Measurements from ENCODE around the gene FAF1.

FAF1 gene

GRCh38 chr1:50681931-50682330 is 278.1 kb downstream of the FAF1 start:
- FAIRE-seq: no peak

GRCh38 chr1:50667710-50668356 is 292.2 kb downstream of the FAF1 start:
- no peak for FAIRE-seq

GRCh38 chr1:50667272-50667671 is 292.8 kb downstream of the FAF1 start:
- FAIRE-seq: no peak

- FAIRE-seq: no peak
Measured at GRCh38 chr1:50666849-50667248, 293.2 kb downstream of the FAF1 start.

- FAIRE-seq: no peak
Measured at GRCh38 chr1:50665413-50665812, 294.7 kb downstream of the FAF1 start.

- FAIRE-seq: no peak
Measured at GRCh38 chr1:50661626-50662025, 298.4 kb downstream of the FAF1 start.

- no peak for FAIRE-seq
Measured at GRCh38 chr1:50659107-50659662, 300.9 kb downstream of the FAF1 start.

GRCh38 chr1:50658459-50659076 is 301.5 kb downstream of the FAF1 start:
- no peak for FAIRE-seq

GRCh38 chr1:50656931-50657330 is 303.1 kb downstream of the FAF1 start:
- FAIRE-seq: no peak

GRCh38 chr1:50651476-50652263 is 308.4 kb downstream of the FAF1 start:
- no peak for FAIRE-seq

GRCh38 chr1:50646526-50646925 is 313.5 kb downstream of the FAF1 start:
- FAIRE-seq: no peak

- no peak for FAIRE-seq
Measured at GRCh38 chr1:50645139-50645538, 314.9 kb downstream of the FAF1 start.

GRCh38 chr1:50644447-50645105 is 315.5 kb downstream of the FAF1 start:
- FAIRE-seq: no peak

- FAIRE-seq: no peak
Measured at GRCh38 chr1:50637460-50637859, 322.6 kb downstream of the FAF1 start.

GRCh38 chr1:50634251-50634650 is 325.8 kb downstream of the FAF1 start:
- no peak for FAIRE-seq

- FAIRE-seq: no peak
Measured at GRCh38 chr1:50633465-50633864, 326.6 kb downstream of the FAF1 start.

- FAIRE-seq: no peak
Measured at GRCh38 chr1:50631161-50631560, 328.9 kb downstream of the FAF1 start.

- no peak for FAIRE-seq
Measured at GRCh38 chr1:50622259-50622658, 337.8 kb downstream of the FAF1 start.

- no peak for FAIRE-seq
Measured at GRCh38 chr1:50620680-50621329, 339.3 kb downstream of the FAF1 start.

- no peak for FAIRE-seq
Measured at GRCh38 chr1:50615036-50615750, 344.9 kb downstream of the FAF1 start.

GRCh38 chr1:50611675-50612074 is 348.4 kb downstream of the FAF1 start:
- no peak for FAIRE-seq

GRCh38 chr1:50610563-50610962 is 349.5 kb downstream of the FAF1 start:
- no peak for FAIRE-seq
